NCI-H345 treated with DMSO at 0.1 percent for 48 hours (cell line): ENCODE measurements around the gene SUPT20H.
"Not testable (repeated sequence)": the region's sequence is repeated elsewhere in the genome, so short reads cannot be mapped to it uniquely, and the experiment has no call there.

ENCODE experiments used
- DNase-seq: peaks from one replicate; lab custom pipeline; 2025; ENCODE audit not compliant: unreplicated experiment; lab: John Stamatoyannopoulos, UW

The SUPT20H gene

GRCh38 chr13:37070145-37070695 is 10.7 kb upstream of the SUPT20H start:
- DNase-seq = no peak

GRCh38 chr13:37069597-37070103 is 10.2 kb upstream of the SUPT20H start:
- DNase-seq = no peak

GRCh38 chr13:37068962-37069361 is 9.5 kb upstream of the SUPT20H start:
- no peak for DNase-seq

GRCh38 chr13:37067874-37068273 is 8.4 kb upstream of the SUPT20H start:
- no peak for DNase-seq

- DNase-seq = no peak
These were observed 6.5 kb upstream of the SUPT20H start for GRCh38 chr13:37065890-37066526.

- no peak for DNase-seq
These were observed 332 bp upstream of the SUPT20H start for GRCh38 chr13:37059848-37060192.

- not testable (repeated sequence) for DNase-seq
These were observed 3.3 kb downstream of the SUPT20H start for GRCh38 chr13:37056228-37056627.

GRCh38 chr13:37053111-37053510 is 6.4 kb downstream of the SUPT20H start:
- not testable (repeated sequence) for DNase-seq

- no peak for DNase-seq
These were observed 9.7 kb downstream of the SUPT20H start for GRCh38 chr13:37049810-37050209.

- no peak for DNase-seq
These were observed 11.6 kb downstream of the SUPT20H start for GRCh38 chr13:37047846-37048245.

- no peak for DNase-seq
These were observed 12.5 kb downstream of the SUPT20H start for GRCh38 chr13:37047032-37047431.

- no peak for DNase-seq
These were observed 13.4 kb downstream of the SUPT20H start for GRCh38 chr13:37046062-37046461.

- DNase-seq = no peak
These were observed 18.7 kb downstream of the SUPT20H start for GRCh38 chr13:37040789-37041188.

- DNase-seq = no peak
These were observed 19.6 kb downstream of the SUPT20H start for GRCh38 chr13:37039896-37040295.

- no peak for DNase-seq
These were observed 22.2 kb downstream of the SUPT20H start for GRCh38 chr13:37037241-37037640.

- DNase-seq = no peak
These were observed 29.9 kb downstream of the SUPT20H start for GRCh38 chr13:37029617-37030016.

GRCh38 chr13:37027639-37028038 is 31.8 kb downstream of the SUPT20H start:
- no peak for DNase-seq

GRCh38 chr13:37026771-37027170 is 32.7 kb downstream of the SUPT20H start:
- DNase-seq = no peak

- no peak for DNase-seq
These were observed 35.6 kb downstream of the SUPT20H start for GRCh38 chr13:37023871-37024270.

- DNase-seq = no peak
These were observed 44.9 kb downstream of the SUPT20H start for GRCh38 chr13:37014609-37015008.

GRCh38 chr13:37011788-37012187 is 47.7 kb downstream of the SUPT20H start:
- DNase-seq = no peak

- DNase-seq = no peak
These were observed 48.5 kb downstream of the SUPT20H start for GRCh38 chr13:37011002-37011401.

GRCh38 chr13:37010424-37010823 is 49.1 kb downstream of the SUPT20H start:
- no peak for DNase-seq
